DND-41 (cell line): ENCODE measurements around the gene KNG1.
A peak's percentile ranks its signal among the peaks of the same experiment; 100 is the strongest.

Experiments used
- ATAC-seq: fragments of 200-7000 bp; cut with Tn5 transposase; 3 replicates; pipeline ENCODE4 v1.9.1; 2021; ENCODE audit warnings: low read depth; ENCODE audit not compliant: insufficient read depth
- DNase-seq: peaks from one replicate; pipeline ENCODE4 v3.0.0-alpha.2; 2020
- H2AFZ ChIP-seq: 2 replicates; pipeline ENCODE4 v1.6.0; 2012; ENCODE audit warnings: low read depth, low read length
- H3K27ac ChIP-seq: 2 replicates; pipeline ENCODE4 v1.5.1; 2012; ENCODE audit warnings: low read length, inconsistent platforms
- H3K27me3 ChIP-seq: fragments of 200-600 bp; sonication (generic); 2 replicates; pipeline ENCODE4 v1.6.0; 2012; ENCODE audit warnings: low read length, mild to moderate bottlenecking, inconsistent platforms; ENCODE audit not compliant: insufficient read depth, poor library complexity
- H3K36me3 ChIP-seq: 2 replicates; pipeline ENCODE4 v1.5.1; 2012; ENCODE audit warnings: low read length, inconsistent platforms; ENCODE audit not compliant: insufficient read depth
- H3K4me1 ChIP-seq: 2 replicates; pipeline ENCODE4 v1.5.1; 2012; ENCODE audit warnings: mild to moderate bottlenecking, low read length; ENCODE audit not compliant: insufficient read depth
- H3K4me2 ChIP-seq: 2 replicates; pipeline ENCODE4 v1.6.0; 2012; ENCODE audit warnings: mild to moderate bottlenecking, moderate library complexity, low read length, inconsistent platforms; ENCODE audit not compliant: insufficient read depth
- H3K4me3 ChIP-seq, 2 experiments: fragments of 200-600 bp in 1 of 2; shearing (Covaris generic) in 1 of 2; 2 replicates each; pipeline ENCODE4 v1.5.1; 2012 to 2016; ENCODE audit warnings: inconsistent platforms in 2 of 2, low read length in 2 of 2, mild to moderate bottlenecking in 2 of 2, low read depth in 1 of 2, moderate library complexity in 1 of 2
- H3K79me2 ChIP-seq: 2 replicates; pipeline ENCODE4 v1.6.0; 2012; ENCODE audit warnings: low read length, inconsistent platforms; ENCODE audit not compliant: insufficient read depth
- H3K9ac ChIP-seq: 2 replicates; pipeline ENCODE4 v1.6.0; 2012; ENCODE audit warnings: low read depth, mild to moderate bottlenecking, inconsistent platforms, low read length, moderate library complexity
- H3K9me3 ChIP-seq: 2 replicates; pipeline ENCODE4 v1.5.1; 2012; ENCODE audit warnings: low read length, moderate library complexity, mild to moderate bottlenecking, inconsistent platforms; ENCODE audit not compliant: insufficient read depth, severe bottlenecking
- H4K20me1 ChIP-seq: 2 replicates; pipeline ENCODE4 v1.6.0; 2012; ENCODE audit warnings: low read length; ENCODE audit not compliant: insufficient read depth
- CTCF ChIP-seq: IDR thresholded peaks from 2 replicates; pipeline ENCODE4 v1.5.1; 2012; ENCODE audit warnings: borderline replicate concordance, low read length, moderate library complexity, mild to moderate bottlenecking; ENCODE audit not compliant: poor library complexity, severe bottlenecking; ENCODE audit errors: extremely low read depth
- EZH2 ChIP-seq: IDR thresholded peaks from 3 replicates; pipeline ENCODE4 v1.6.1; 2012; ENCODE audit warnings: borderline replicate concordance, low read depth, mild to moderate bottlenecking, moderate library complexity, low read length, inconsistent platforms; ENCODE audit not compliant: severe bottlenecking

The KNG1 gene

DNA sequence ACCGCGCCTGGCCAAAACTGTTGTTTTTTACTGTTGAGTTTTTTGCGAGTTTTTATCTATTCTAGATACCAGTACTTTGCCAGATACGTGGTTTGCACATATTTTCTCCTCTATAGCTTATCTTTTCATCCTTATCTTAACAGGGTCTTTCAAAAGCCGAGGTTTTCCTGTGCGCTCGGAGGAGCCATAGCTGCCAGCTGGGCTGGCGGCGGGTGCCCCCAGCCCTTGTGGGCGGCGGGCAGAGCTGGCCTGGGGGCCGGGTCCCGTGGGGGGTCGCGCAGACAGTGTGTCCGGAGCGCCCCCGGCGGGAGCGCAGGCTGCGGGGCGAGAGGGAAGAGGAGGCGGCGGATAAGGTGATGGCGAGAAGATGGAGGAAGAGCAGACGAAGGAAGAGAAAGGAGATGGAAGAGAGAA is 55.1 kb downstream of the KNG1 start:
- Histone ChIP-seq H3K4me3 (peak overlapping the region; percentile 12 to 53; a peak in 3 of 4 replicates), H3K27ac (no peak overlapping the region), H2AFZ (peak overlapping the region; percentile 79)

GRCh38 chr3:186772701-186773417 is 55.7 kb downstream of the KNG1 start:
- TF ChIP-seq EZH2 (no peak), CTCF (no peak)
- Histone ChIP-seq H3K4me3 (peak overlapping the region; percentile 12 to 53; a peak in 3 of 4 replicates), H3K27me3 (peaks cover 24% of the 10 kb centered on the region), H3K9me3 (no peaks in the 10 kb centered on the region), H4K20me1 (peaks cover 6% of the 10 kb centered on the region; the same call in 1 of the 2 replicates), H3K27ac (no peak overlapping the region; the same call in 1 of the 2 replicates), H2AFZ (peak overlapping the region; percentile 79), H3K4me1 (peaks cover 20% of the 10 kb centered on the region), H3K9ac (peak overlapping the region; percentile 42), H3K36me3 (no peaks in the 10 kb centered on the region), H3K79me2 (no peaks in the 10 kb centered on the region), H3K4me2 (peak overlapping the region; percentile 69)
- peak; percentile 32 for DNase-seq
- peak; percentile 69 for ATAC-seq

More for the DNA sequence above, 55.1 kb downstream of the KNG1 start:
- Histone ChIP-seq H3K4me1 (peaks cover 20% of the 10 kb centered on the region), H3K36me3 (no peaks in the 10 kb centered on the region), H3K79me2 (no peaks in the 10 kb centered on the region), H3K27me3 (peaks cover 24% of the 10 kb centered on the region), H3K4me2 (peak overlapping the region; percentile 69), H4K20me1 (peaks cover 6% of the 10 kb centered on the region; the same call in 1 of the 2 replicates), H3K9ac (peak overlapping the region; percentile 42), H3K9me3 (no peaks in the 10 kb centered on the region)
- ATAC-seq (peak; percentile 70), DNase-seq (no peak)
- TF ChIP-seq EZH2 (peak; percentile 56), CTCF (no peak)

- H3K4me3 ChIP-seq, result no peak overlapping the region
- no peaks in the 10 kb centered on the region for H3K36me3 ChIP-seq
- no peaks in the 10 kb centered on the region for H3K79me2 ChIP-seq
- no peak overlapping the region for H3K27ac ChIP-seq
- no peak overlapping the region for H3K4me2 ChIP-seq
- H3K9ac ChIP-seq, result no peak overlapping the region
- TF ChIP-seq EZH2, result no peak
- TF ChIP-seq CTCF, result no peak
- ATAC-seq (no peak), DNase-seq (no peak)
- no peaks in the 10 kb centered on the region for H3K9me3 ChIP-seq
- H3K4me1 ChIP-seq, result peaks cover 20% of the 10 kb centered on the region
- peaks cover 6% of the 10 kb centered on the region; the same call in 1 of the 2 replicates for H4K20me1 ChIP-seq
- H2AFZ ChIP-seq, result no peak overlapping the region
- H3K27me3 ChIP-seq, result peaks cover 24% of the 10 kb centered on the region
These were observed 58.8 kb downstream of the KNG1 start for GRCh38 chr3:186775999-186776398.
